ENCODE results near the gene FBXO15. TPM values are rescaled to one million over a fixed set of nuclear protein-coding genes. Genes with fewer than 3 reads are reported as not detected.

Gene FBXO15
- total and polyA plus RNA-seq, 2 of the 8 experiments (the other 6 are each of a cell fraction or from before 2014, with no cell fraction given): 0.84 to 0.85 TPM

DNA sequence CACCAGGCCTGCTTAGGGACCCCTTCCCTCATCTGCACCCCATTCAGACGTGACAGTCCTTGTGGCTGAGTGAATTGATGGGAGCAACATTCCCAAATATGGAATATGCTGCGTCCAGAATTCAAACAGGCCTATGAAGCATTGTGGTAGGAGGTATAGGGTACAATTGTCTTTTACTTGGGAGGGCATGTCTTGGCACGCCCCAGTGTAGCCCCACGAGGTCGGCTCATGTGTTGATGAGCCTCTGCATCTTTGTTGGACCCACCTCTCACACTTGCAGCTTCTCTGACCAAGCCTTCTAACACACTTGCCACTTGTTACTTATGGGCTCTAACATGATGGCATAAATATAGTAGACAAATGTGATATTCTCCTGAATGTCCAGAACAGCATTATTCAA lies 2.2 kb upstream of the FBXO15 start:
- H2BK15ac ChIP-seq (ENCODE audit: low read length): no peak overlapping the region
- H2BK5ac ChIP-seq (ENCODE audit: low read depth, low read length): no peak overlapping the region
- H3K79me1 ChIP-seq (ENCODE audit: low read depth, low read length): peaks cover 13% of the 10 kb centered on the region
- H2BK120ac ChIP-seq (replicated peaks; ENCODE audit: low read depth, low read length): no peak overlapping the region
- H4K5ac ChIP-seq (ENCODE audit: insufficient read length, low read depth, low read length): no peak overlapping the region
- POLR2A ChIA-PET (ENCODE audit: partially characterized antibody): no interaction called here
- no peak overlapping the region for H3K18ac ChIP-seq (ENCODE audit: extremely low read depth, low read length)
- no peak overlapping the region for H2AFZ ChIP-seq (ENCODE audit: low read length)
- TF ChIP-seq TAF1 (IDR thresholded peaks at IDR 0.05; ENCODE audit: low read depth, low read length) (no peak), NRF1 (IDR thresholded peaks at IDR 0.05; ENCODE audit: low read depth, low read length) (no peak), SUZ12 (IDR thresholded peaks at IDR 0.05; ENCODE audit: low read length) (no peak)
- H3K27ac ChIP-seq (ENCODE audit: low read depth, low read length): no peak overlapping the region
- H3K9ac ChIP-seq (replicated peaks in 1 of 4; ENCODE audit: extremely low read depth in 1 of 4, low read depth in 3 of 4, low read length in 3 of 4): no peak overlapping the region
- 95% methylated on average over 5 of the region's 5 CpGs; no CpG with 5 or more reads in 1 of the 2 experiments for WGBS, 2 experiments (ENCODE audit: extremely low coverage in 1 of 2, insufficient coverage in 1 of 2, insufficient read length in 1 of 2, insufficient replicate concordance in 2 of 2, low coverage in 1 of 2, low lambda C conversion rate in 2 of 2, missing lambda C conversion rate in 1 of 2)
- H3K4me1 ChIP-seq (replicated peaks in 1 of 4; ENCODE audit: control insufficient read depth in 3 of 4, insufficient read depth in 4 of 4, low read length in 3 of 4): peaks cover 0 to 6% (median 1%) of the 10 kb centered on the region in 4 experiments; a peak in 4 of 7 replicates
- peaks cover 2 to 4% of the 10 kb centered on the region in 2 experiments for H4K20me1 ChIP-seq (replicated peaks in 1 of 2; ENCODE audit: control insufficient read depth in 1 of 2, insufficient read depth in 2 of 2, low read length in 2 of 2)
- CTCF ChIA-PET (ENCODE audit: partially characterized antibody): no interaction called here
- FAIRE-seq (no peak), DNase-seq (ENCODE audit: low read depth in 1 of 2, low spot score in 2 of 2) (no peak)
- no peak overlapping the region for H3K56ac ChIP-seq (replicated peaks; ENCODE audit: insufficient read length, low read depth, low read length)
- H3K79me2 ChIP-seq (ENCODE audit: control insufficient read depth in 1 of 2, insufficient read depth in 2 of 2, low read length in 2 of 2): peaks cover 14 to 57% of the 10 kb centered on the region in 2 experiments
- H2BK12ac ChIP-seq (ENCODE audit: low read depth, low read length): no peak overlapping the region
- H3K23me2 ChIP-seq (ENCODE audit: low read depth, low read length): peaks cover 9% of the 10 kb centered on the region; the same call in 1 of the 2 replicates
- no peak overlapping the region for H3K23ac ChIP-seq (ENCODE audit: insufficient read length)
- no peak overlapping the region for H3K14ac ChIP-seq (ENCODE audit: insufficient read length)
- no peaks in the 10 kb centered on the region; a peak in 2 of 7 replicates for H3K27me3 ChIP-seq (replicated peaks in 1 of 4; ENCODE audit: control insufficient read depth in 3 of 4, extremely low read depth in 1 of 4, insufficient read depth in 3 of 4, low read length in 3 of 4)
- H3K9me3 ChIP-seq (ENCODE audit: insufficient read depth in 2 of 2, low read depth in 1 of 2, low read length in 1 of 2): no peaks in the 10 kb centered on the region
- H3K36me3 ChIP-seq (ENCODE audit: control insufficient read depth in 2 of 4, insufficient read depth in 4 of 4, low read length in 3 of 4): peaks cover 0 to 7% (median 3%) of the 10 kb centered on the region in 4 experiments; a peak in 2 of 8 replicates
- no peak overlapping the region for H3K4ac ChIP-seq (replicated peaks; ENCODE audit: insufficient read length, low read depth, low read length)
- no peak overlapping the region for H2BK20ac ChIP-seq (ENCODE audit: low read length)
- H3K4me2 ChIP-seq (ENCODE audit: insufficient read depth in 1 of 2, low read depth in 2 of 2, low read length in 2 of 2): peak overlapping the region; percentile 81 to 82
- no peak overlapping the region for H2AK5ac ChIP-seq (ENCODE audit: low read depth, low read length)
- peak overlapping the region in 2 of 4 experiments; percentile 12 to 77; a peak in 4 of 8 replicates for H3K4me3 ChIP-seq (ENCODE audit: extremely low read depth in 1 of 4, insufficient read depth in 2 of 4, low read depth in 3 of 4, low read length in 4 of 4)
- H4K8ac ChIP-seq (ENCODE audit: extremely low read depth, insufficient read depth, low read length): no peak overlapping the region; the same call in 1 of the 2 replicates
- no peak overlapping the region for H4K91ac ChIP-seq (replicated peaks; ENCODE audit: insufficient read length, low read length)
